Gastrocnemius medialis (tissue), 4 donors: ENCODE results near the gene PLCG2. TPM values are rescaled to one million over a fixed set of nuclear protein-coding genes. Genes with fewer than 3 reads are reported as not detected.

Experiments used
- ATAC-seq, 2 donors: fragments of 150-250 bp; one replicate each; pipeline ENCODE4 v1.9.1; 2016
- DNase-seq, 2 donors: peaks; one replicate each; pipeline ENCODE4 v3.0.0-alpha.2; 2019
- H3K27ac ChIP-seq, 4 donors: fragments of 200-600 bp; sonication (generic); 1 replicate in 1 of 4; 2 replicates in 3 of 4; pipeline ENCODE4 v1.5.1; 2016 to 2018; ENCODE audit warnings: mild to moderate bottlenecking in 2 of 4, moderate library complexity in 1 of 4
- H3K27me3 ChIP-seq, 3 donors: fragments of 200-600 bp; sonication (generic) in 2 of 3; 1 replicate in 1 of 3; 2 replicates in 2 of 3; pipeline versions ENCODE4 v1.5.1 to v1.6.0; 2016 to 2019; ENCODE audit warnings: mild to moderate bottlenecking in 1 of 3, moderate library complexity in 1 of 3
- H3K36me3 ChIP-seq, 2 donors: fragments of 200-600 bp; sonication (generic) in 1 of 2; one replicate each; pipeline ENCODE4 v1.5.1; 2017 to 2018
- H3K4me1 ChIP-seq, 2 donors: fragments of 200-600 bp; sonication (generic) in 1 of 2; one replicate each; pipeline ENCODE4 v1.5.1; 2016 to 2017; ENCODE audit warnings: mild to moderate bottlenecking in 2 of 2
- H3K4me3 ChIP-seq, 4 donors: fragments of 200-600 bp; sonication (generic) in 3 of 4; 1 replicate in 1 of 4; 2 replicates in 3 of 4; pipeline ENCODE4 v1.5.1; 2016 to 2019; ENCODE audit warnings: mild to moderate bottlenecking in 2 of 4
- H3K9me3 ChIP-seq, 3 donors: fragments of 200-600 bp; sonication (generic) in 2 of 3; 1 replicate in 1 of 3; 2 replicates in 2 of 3; pipeline ENCODE4 v1.5.1; 2016 to 2019
- CTCF ChIP-seq, 5 experiments: fragments of 450-650 bp in 3 of 5; fragments of 200-600 bp in 2 of 5; sonication (generic) in 2 of 5; IDR thresholded peaks in 4 of 5; conservative IDR thresholded peaks in 1 of 5; 1 replicate in 4 of 5; 2 replicates in 1 of 5; pipeline ENCODE4 v1.5.1; 2016 to 2019; ENCODE audit warnings: antibody characterized with exemption in 5 of 5, mild to moderate bottlenecking in 3 of 5, moderate library complexity in 3 of 5
- POLR2A ChIP-seq, 2 donors: fragments of 450-650 bp; IDR thresholded peaks; one replicate each; pipeline ENCODE4 v1.6.1; 2017; ENCODE audit warnings: antibody characterized with exemption in 2 of 2, mild to moderate bottlenecking in 2 of 2, moderate library complexity in 2 of 2
- in situ Hi-C, 4 donors: fragments of 200-750 bp; cut with MboI; loops; one replicate each; pipeline versions ENCODE4 v1.15.0 to v1.8.0; 2017; ENCODE audit warnings: low sequenced_read_pairs in 4 of 4
- intact Hi-C: fragments of 100-400 bp; cut with DNase I; formaldehyde crosslinking; loops from one replicate; pipeline ENCODE4 v1.15.1; 2023; ENCODE audit warnings: low total_unique reads
- total RNA-seq, 4 donors: library from RNA; depleted of rRNA; stranded (reverse); fragments of >200 nt; gene quantifications; one replicate each; pipeline versions ENCODE4 v1.1.0 to v1.2.3, GENCODE V29; 2016

PLCG2 gene
- total RNA-seq, 4 donors from 2014 or later = 1.8 to 3.0 (median 2.1) TPM

GRCh38 chr16:81910366-81910885, 131.3 kb downstream of the PLCG2 start:
- Histone ChIP-seq H3K4me1 (no peaks in the 10 kb centered on the region), H3K27me3 (no peaks in the 10 kb centered on the region), H3K27ac (no peak overlapping the region), H3K4me3 (no peak overlapping the region), H3K36me3 (no peaks in the 10 kb centered on the region), H3K9me3 (no peaks in the 10 kb centered on the region)
- TF ChIP-seq CTCF (IDR thresholded peaks at IDR 0.05 in 4 of 5, conservative IDR thresholded peaks at IDR 0.05 in 1 of 5) (no peak), POLR2A (IDR thresholded peaks at IDR 0.05) (no peak)
- no peak for DNase-seq
- no peak for ATAC-seq
- in situ Hi-C loops = no loop called here
- intact Hi-C loops = no loop called here

- no peak overlapping the region for H3K27ac ChIP-seq
- intact Hi-C loops = no loop called here
- ATAC-seq (no peak), DNase-seq (no peak)
- H3K27me3 ChIP-seq = no peaks in the 10 kb centered on the region
- in situ Hi-C loops = no loop called here
- no peaks in the 10 kb centered on the region for H3K36me3 ChIP-seq
- H3K9me3 ChIP-seq = no peaks in the 10 kb centered on the region
- H3K4me1 ChIP-seq = no peaks in the 10 kb centered on the region
- no peak overlapping the region for H3K4me3 ChIP-seq
- TF ChIP-seq POLR2A (IDR thresholded peaks at IDR 0.05) (no peak), CTCF (IDR thresholded peaks at IDR 0.05 in 4 of 5, conservative IDR thresholded peaks at IDR 0.05 in 1 of 5) (no peak)
Measured at GRCh38 chr16:81912395-81912794, 133.3 kb downstream of the PLCG2 start.

GRCh38 chr16:81913222-81913621, 134.1 kb downstream of the PLCG2 start:
- H3K4me1 ChIP-seq = no peaks in the 10 kb centered on the region
- H3K27ac ChIP-seq = no peak overlapping the region
- no peaks in the 10 kb centered on the region for H3K9me3 ChIP-seq
- no peaks in the 10 kb centered on the region for H3K36me3 ChIP-seq
- DNase-seq (no peak), ATAC-seq (no peak)
- no peak overlapping the region for H3K4me3 ChIP-seq
- TF ChIP-seq POLR2A (IDR thresholded peaks at IDR 0.05) (no peak), CTCF (IDR thresholded peaks at IDR 0.05 in 4 of 5, conservative IDR thresholded peaks at IDR 0.05 in 1 of 5) (no peak)
- intact Hi-C loops = no loop called here
- H3K27me3 ChIP-seq = no peaks in the 10 kb centered on the region
- in situ Hi-C loops = no loop called here

GRCh38 chr16:81917375-81917774, 138.3 kb downstream of the PLCG2 start:
- Histone ChIP-seq H3K4me1 (no peaks in the 10 kb centered on the region), H3K27me3 (no peaks in the 10 kb centered on the region), H3K36me3 (no peaks in the 10 kb centered on the region), H3K9me3 (no peaks in the 10 kb centered on the region), H3K27ac (no peak overlapping the region), H3K4me3 (no peak overlapping the region)
- intact Hi-C loops (no loop called here), in situ Hi-C loops (no loop called here)
- TF ChIP-seq CTCF (IDR thresholded peaks at IDR 0.05 in 4 of 5, conservative IDR thresholded peaks at IDR 0.05 in 1 of 5) (no peak), POLR2A (IDR thresholded peaks at IDR 0.05) (no peak)
- no peak for DNase-seq
- ATAC-seq = no peak

GRCh38 chr16:81918927-81919326, 139.8 kb downstream of the PLCG2 start:
- no peak overlapping the region for H3K27ac ChIP-seq
- no peak overlapping the region for H3K4me3 ChIP-seq
- TF ChIP-seq POLR2A (IDR thresholded peaks at IDR 0.05) (no peak), CTCF (IDR thresholded peaks at IDR 0.05 in 4 of 5, conservative IDR thresholded peaks at IDR 0.05 in 1 of 5) (no peak)
- intact Hi-C loops = no loop called here
- DNase-seq = no peak
- ATAC-seq = no peak
- no peaks in the 10 kb centered on the region for H3K9me3 ChIP-seq
- in situ Hi-C loops = no loop called here
- no peaks in the 10 kb centered on the region for H3K36me3 ChIP-seq
- H3K27me3 ChIP-seq = no peaks in the 10 kb centered on the region
- H3K4me1 ChIP-seq = no peaks in the 10 kb centered on the region
